Endodermal cell (in vitro differentiated cells): ENCODE measurements around the gene LRRC26. TPM values are rescaled to one million over a fixed set of nuclear protein-coding genes. Genes with fewer than 3 reads are reported as not detected.

Source experiments
- DNase-seq: peaks from one replicate; pipeline ENCODE4 v3.0.0-alpha.2; 2017
- H3K27ac ChIP-seq: 2 replicates; pipeline ENCODE4 v1.5.1; 2013; ENCODE audit warnings: mild to moderate bottlenecking, low read depth, low read length, moderate library complexity
- H3K27me3 ChIP-seq: 2 replicates; pipeline ENCODE4 v1.6.1; 2013; ENCODE audit warnings: mild to moderate bottlenecking, low read length, moderate library complexity; ENCODE audit not compliant: insufficient read depth, control insufficient read depth, poor library complexity, severe bottlenecking
- H3K36me3 ChIP-seq: 2 replicates; pipeline ENCODE4 v1.7.0; 2013; ENCODE audit warnings: mild to moderate bottlenecking, low read length, moderate library complexity; ENCODE audit not compliant: control insufficient read depth, insufficient read depth
- H3K4me1 ChIP-seq: one replicate; pipeline ENCODE4 v1.7.0; 2013; ENCODE audit warnings: low read length; ENCODE audit not compliant: control insufficient read depth, insufficient read depth
- H3K4me3 ChIP-seq: 2 replicates; pipeline ENCODE4 v1.5.1; 2013; ENCODE audit warnings: mild to moderate bottlenecking, low read length, moderate library complexity
- H3K9ac ChIP-seq: 2 replicates; pipeline ENCODE4 v1.6.1; 2013; ENCODE audit warnings: mild to moderate bottlenecking, low read length, moderate library complexity; ENCODE audit not compliant: poor library complexity, severe bottlenecking; ENCODE audit errors: extremely low read depth
- H3K9me3 ChIP-seq: 2 replicates; pipeline ENCODE4 v1.6.1; 2013; ENCODE audit warnings: mild to moderate bottlenecking, low read length, moderate library complexity; ENCODE audit not compliant: control insufficient read depth
- H3K27ac Mint-ChIP-seq: 2 replicates; pipeline ENCODE4 v1.8.0; 2020; ENCODE audit warnings: mixed read lengths
- H3K27me3 Mint-ChIP-seq: 2 replicates; pipeline ENCODE4 v1.8.0; 2021; ENCODE audit warnings: mild to moderate bottlenecking, mixed read lengths; ENCODE audit not compliant: insufficient read depth
- H3K36me3 Mint-ChIP-seq: 2 replicates; pipeline ENCODE4 v1.8.0; 2020; ENCODE audit warnings: low read depth, mixed read lengths
- H3K4me1 Mint-ChIP-seq: 2 replicates; pipeline ENCODE4 v1.8.0; 2020; ENCODE audit warnings: mixed read lengths
- H3K4me3 Mint-ChIP-seq: 2 replicates; pipeline ENCODE4 v1.8.0; 2020; ENCODE audit warnings: mild to moderate bottlenecking, moderate library complexity, mixed read lengths
- H3K9me3 Mint-ChIP-seq: 2 replicates; pipeline ENCODE4 v1.8.0; 2020; ENCODE audit warnings: mild to moderate bottlenecking, mixed read lengths
- CTCF ChIP-seq: fragments of 200-600 bp; sonication (generic); conservative IDR thresholded peaks from 2 replicates; pipeline ENCODE4 v1.5.0; 2021; ENCODE audit warnings: antibody characterized with exemption, mild to moderate bottlenecking
- WGBS, 2 experiments: methylation state at CpG; one replicate each; pipeline versions ENCODE4 v1.1.5 to v1.1.7; 2013; ENCODE audit warnings: missing lambda C conversion rate in 2 of 2, mixed read lengths in 1 of 2; ENCODE audit not compliant: insufficient coverage in 1 of 2, insufficient read length in 1 of 2; 5-methylcytosine and 5-hydroxymethylcytosine counted together
- total RNA-seq, 2 donors: library from RNA; stranded (reverse); fragmentation: NEBNext Ultra II Directional in 1 of 2; extraction: Animal tissue kit (Norgen Biotek cat#: 25700) in 1 of 2; gene quantifications; 2 replicates in 1 of 2; 3 replicates in 1 of 2; pipeline ENCODE4 v1.2.1, GENCODE V29; 2021

Gene LRRC26
- total RNA-seq, 2 donors from 2014 or later = 0.53 TPM; not detected in 1

DNA sequence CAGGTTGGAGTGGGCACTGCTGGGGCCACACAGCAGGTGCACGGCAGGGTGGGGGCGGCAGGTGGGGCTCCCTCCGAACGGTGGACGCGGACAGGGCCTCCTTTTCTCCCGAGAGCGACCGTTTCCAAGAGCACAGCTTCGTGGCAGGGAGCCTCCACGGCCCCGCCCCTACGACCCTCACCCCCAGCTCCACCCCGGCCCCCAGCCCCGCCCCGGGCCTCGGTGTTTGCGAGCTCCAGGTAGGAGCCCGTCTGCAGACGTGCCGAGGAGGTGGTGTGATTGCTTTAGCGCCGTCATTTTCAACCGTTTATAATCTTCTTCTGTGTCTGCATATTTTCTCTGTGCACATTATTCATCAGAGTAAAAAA, 22.1 kb downstream of the LRRC26 start:
- H3K27me3 Mint-ChIP-seq = peaks cover 29% of the 10 kb centered on the region
- no peak for TF ChIP-seq CTCF

GRCh38 chr9:137147091-137147792, 22.6 kb downstream of the LRRC26 start:
- TF ChIP-seq CTCF = no peak
- Mint-ChIP-seq H3K9me3 (no peaks in the 10 kb centered on the region), H3K27ac (no peak overlapping the region), H3K4me3 (no peak overlapping the region), H3K36me3 (no peaks in the 10 kb centered on the region), H3K27me3 (peaks cover 34% of the 10 kb centered on the region), H3K4me1 (no peaks in the 10 kb centered on the region)
- no peak overlapping the region for H3K9ac ChIP-seq
- peaks cover 33% of the 10 kb centered on the region for H3K27me3 ChIP-seq
- 89 to 91% methylated on average over 19 to 26 of the region's 26 CpGs for WGBS, 2 experiments
- H3K4me3 ChIP-seq = no peak overlapping the region
- H3K9me3 ChIP-seq = no peaks in the 10 kb centered on the region
- no peak overlapping the region for H3K27ac ChIP-seq
- H3K4me1 ChIP-seq = no peaks in the 10 kb centered on the region
- no peaks in the 10 kb centered on the region for H3K36me3 ChIP-seq
- DNase-seq = no peak

More for the DNA sequence above, 22.1 kb downstream of the LRRC26 start:
- no peak for DNase-seq
- peaks cover 29% of the 10 kb centered on the region for H3K27me3 ChIP-seq
- no peak overlapping the region for H3K4me3 Mint-ChIP-seq
- no peak overlapping the region for H3K4me3 ChIP-seq
- 62 to 67% methylated on average over 13 to 24 of the region's 24 CpGs for WGBS, 2 experiments
- H3K4me1 Mint-ChIP-seq = no peaks in the 10 kb centered on the region
- H3K27ac ChIP-seq = no peak overlapping the region
- no peaks in the 10 kb centered on the region for H3K9me3 Mint-ChIP-seq
- no peaks in the 10 kb centered on the region for H3K9me3 ChIP-seq
- H3K27ac Mint-ChIP-seq = no peak overlapping the region
- no peaks in the 10 kb centered on the region for H3K36me3 ChIP-seq
- no peaks in the 10 kb centered on the region for H3K4me1 ChIP-seq
- H3K9ac ChIP-seq = no peak overlapping the region
- no peaks in the 10 kb centered on the region for H3K36me3 Mint-ChIP-seq

- no peak for TF ChIP-seq CTCF
- no peak overlapping the region for H3K4me3 ChIP-seq
- no peak overlapping the region for H3K9ac ChIP-seq
- no peaks in the 10 kb centered on the region for H3K36me3 ChIP-seq
- Mint-ChIP-seq H3K27me3 (peaks cover 41% of the 10 kb centered on the region), H3K36me3 (no peaks in the 10 kb centered on the region), H3K27ac (no peak overlapping the region), H3K4me3 (no peak overlapping the region), H3K4me1 (no peaks in the 10 kb centered on the region), H3K9me3 (no peaks in the 10 kb centered on the region)
- DNase-seq = no peak
- WGBS, 2 experiments = 79% methylated on average over 9 of the region's 9 CpGs; no CpG with 5 or more reads in 1 of the 2 experiments
- H3K4me1 ChIP-seq = no peaks in the 10 kb centered on the region
- H3K27ac ChIP-seq = no peak overlapping the region
- peaks cover 37% of the 10 kb centered on the region for H3K27me3 ChIP-seq
- no peaks in the 10 kb centered on the region for H3K9me3 ChIP-seq
Observed at GRCh38 chr9:137146527-137146918, 23.3 kb downstream of the LRRC26 start.
